Suprapubic skin (tissue), 4 donors: ENCODE measurements around the gene USP40.

ENCODE experiments used
- EP300 ChIP-seq: sonication (generic); formaldehyde crosslinking; IDR thresholded peaks from one replicate; pipeline ENCODE4 v1.6.1; 2017; ENCODE audit warnings: antibody characterized with exemption
- POLR2A ChIP-seq, 2 donors: fragments of 450-650 bp; IDR thresholded peaks; one replicate each; pipeline ENCODE4 v1.6.1; 2017; ENCODE audit warnings: antibody characterized with exemption in 2 of 2, mild to moderate bottlenecking in 2 of 2, moderate library complexity in 2 of 2
- POLR2AphosphoS5 ChIP-seq, 3 donors: sonication (generic); formaldehyde crosslinking; IDR thresholded peaks; one replicate each; pipeline ENCODE4 v1.6.1; 2017; ENCODE audit warnings: antibody characterized with exemption in 3 of 3
- TF ChIP-seq, protein P1 (sequence below), 2 donors: fragments of 200-600 bp in 1 of 2; fragments of 450-650 bp in 1 of 2; sonication (generic) in 1 of 2; IDR thresholded peaks; one replicate each; pipeline ENCODE4 v1.5.1; 2016 to 2019; ENCODE audit warnings: antibody characterized with exemption in 2 of 2, mild to moderate bottlenecking in 1 of 2, moderate library complexity in 1 of 2

DNA sequence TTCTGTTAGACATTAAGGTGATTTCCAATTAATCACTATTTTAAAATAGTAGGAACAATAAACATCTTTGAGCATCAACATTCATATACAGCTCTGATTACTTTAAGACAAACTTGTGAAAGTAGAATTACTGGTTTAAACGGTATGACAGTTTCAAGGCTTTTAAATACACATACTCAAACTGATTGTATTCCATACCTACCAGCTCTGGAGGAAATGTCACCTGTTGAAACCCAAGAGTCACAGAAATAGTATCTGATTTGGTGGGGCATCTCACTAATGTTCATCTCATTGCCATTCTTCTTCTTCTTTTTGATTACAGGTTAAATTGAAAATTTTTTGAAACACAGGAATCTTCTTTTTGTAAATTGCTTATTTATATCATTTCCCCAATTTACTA, 36.2 kb downstream of the USP40 start:
- TF ChIP-seq POLR2A (IDR thresholded peaks at IDR 0.05) = no peak
- TF ChIP-seq, protein P1, sequence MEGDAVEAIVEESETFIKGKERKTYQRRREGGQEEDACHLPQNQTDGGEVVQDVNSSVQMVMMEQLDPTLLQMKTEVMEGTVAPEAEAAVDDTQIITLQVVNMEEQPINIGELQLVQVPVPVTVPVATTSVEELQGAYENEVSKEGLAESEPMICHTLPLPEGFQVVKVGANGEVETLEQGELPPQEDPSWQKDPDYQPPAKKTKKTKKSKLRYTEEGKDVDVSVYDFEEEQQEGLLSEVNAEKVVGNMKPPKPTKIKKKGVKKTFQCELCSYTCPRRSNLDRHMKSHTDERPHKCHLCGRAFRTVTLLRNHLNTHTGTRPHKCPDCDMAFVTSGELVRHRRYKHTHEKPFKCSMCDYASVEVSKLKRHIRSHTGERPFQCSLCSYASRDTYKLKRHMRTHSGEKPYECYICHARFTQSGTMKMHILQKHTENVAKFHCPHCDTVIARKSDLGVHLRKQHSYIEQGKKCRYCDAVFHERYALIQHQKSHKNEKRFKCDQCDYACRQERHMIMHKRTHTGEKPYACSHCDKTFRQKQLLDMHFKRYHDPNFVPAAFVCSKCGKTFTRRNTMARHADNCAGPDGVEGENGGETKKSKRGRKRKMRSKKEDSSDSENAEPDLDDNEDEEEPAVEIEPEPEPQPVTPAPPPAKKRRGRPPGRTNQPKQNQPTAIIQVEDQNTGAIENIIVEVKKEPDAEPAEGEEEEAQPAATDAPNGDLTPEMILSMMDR (IDR thresholded peaks at IDR 0.05) = no peak
- no peak for TF ChIP-seq POLR2AphosphoS5 (IDR thresholded peaks at IDR 0.05)
- TF ChIP-seq EP300 = no peak
